NK-92 treated with Interleukin-12 subunit alpha and Interleukin-12 subunit beta, amount 100 ng/mL, for 24 hours (cell line): ENCODE data around the gene PAPOLA.
"Not testable (repeated sequence)": the region's sequence is repeated elsewhere in the genome, so short reads cannot be mapped to it uniquely, and the experiment has no call there.

ENCODE experiments used
- DNase-seq: peaks from one replicate; lab custom pipeline; 2025; lab: John Stamatoyannopoulos, UW

The PAPOLA gene

DNA sequence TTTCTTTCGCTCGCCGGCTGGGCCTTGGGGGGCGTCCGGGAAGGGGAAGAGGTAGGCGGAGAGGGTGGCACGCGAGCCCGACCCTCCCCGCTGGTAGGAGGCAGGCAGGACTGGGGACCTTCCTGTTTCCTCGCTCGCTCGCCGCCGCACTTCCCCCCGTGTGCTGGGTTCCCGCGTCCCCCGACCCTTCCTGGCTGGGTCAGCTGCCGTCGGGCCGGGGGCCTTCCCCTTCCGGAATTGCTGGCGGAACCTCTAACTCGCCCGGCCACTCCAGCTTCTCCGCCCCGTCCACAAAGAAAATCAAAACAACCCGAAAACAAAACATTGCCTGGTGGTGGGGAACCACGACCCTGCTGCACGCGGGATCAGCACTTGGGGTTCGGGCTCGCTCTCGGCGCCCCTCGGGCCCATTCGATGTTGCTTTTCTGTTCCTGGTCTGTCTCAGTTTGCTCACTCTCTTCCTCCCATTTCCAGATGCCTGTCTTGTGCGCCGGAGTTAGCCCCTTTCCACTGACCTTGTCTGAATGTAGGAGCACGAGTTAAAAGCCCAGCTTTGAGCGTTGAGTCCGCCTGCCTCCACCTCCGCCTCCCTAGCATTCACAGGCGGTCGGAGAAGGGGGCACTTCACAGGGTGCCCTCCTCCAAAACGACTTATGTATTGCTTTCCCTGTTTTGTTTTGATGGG lies 581 bp downstream of the PAPOLA start:
- DNase-seq: peak; percentile 85

- no peak for DNase-seq
Observed at GRCh38 chr14:96503306-96503679, 1.1 kb downstream of the PAPOLA start.

- DNase-seq: not testable (repeated sequence)
Observed at GRCh38 chr14:96504353-96504752, 2.2 kb downstream of the PAPOLA start.

GRCh38 chr14:96507723-96508122 lies 5.5 kb downstream of the PAPOLA start:
- no peak for DNase-seq

DNA sequence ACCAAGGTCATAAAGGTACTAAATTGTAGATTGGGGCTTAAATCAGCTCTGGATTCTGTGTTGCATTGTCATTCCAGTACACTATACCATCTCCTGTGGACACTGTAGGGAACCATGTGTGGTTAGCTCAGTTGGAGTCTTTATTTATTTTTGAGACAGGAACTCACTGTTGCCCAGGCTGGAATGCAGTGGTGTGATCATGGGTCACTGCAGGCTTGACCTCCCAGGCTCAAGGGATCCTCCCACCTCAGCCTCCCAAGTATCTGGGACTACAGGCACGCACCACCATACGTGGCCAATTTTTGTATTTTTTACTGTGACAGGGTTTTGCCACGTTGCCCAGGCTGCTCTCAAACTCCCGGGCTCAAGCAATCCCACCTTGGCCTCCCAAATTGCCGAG lies 6.7 kb downstream of the PAPOLA start:
- DNase-seq: no peak

GRCh38 chr14:96509457-96510090 lies 7.4 kb downstream of the PAPOLA start:
- no peak for DNase-seq

- DNase-seq: no peak
Observed at GRCh38 chr14:96511146-96511545, 9.0 kb downstream of the PAPOLA start.

DNA sequence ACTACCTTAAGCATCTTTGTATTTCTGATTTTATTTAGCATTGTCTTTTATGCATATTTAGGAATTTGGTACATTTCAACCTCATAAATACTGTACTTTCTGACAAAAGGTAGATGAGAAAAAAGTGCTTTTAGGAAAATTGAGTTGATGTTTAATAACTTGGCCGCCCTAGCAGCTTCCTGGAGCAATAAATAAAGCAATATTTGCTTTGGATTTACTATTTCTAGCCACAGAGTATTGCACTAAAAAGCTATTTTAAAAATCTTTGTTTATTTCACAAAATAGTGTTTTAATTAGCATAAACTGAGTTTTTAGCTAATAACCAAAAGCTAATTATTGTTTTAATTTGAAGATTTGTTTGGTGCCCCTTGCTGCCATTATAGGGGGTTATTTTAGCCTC lies 9.5 kb downstream of the PAPOLA start:
- DNase-seq: no peak

DNA sequence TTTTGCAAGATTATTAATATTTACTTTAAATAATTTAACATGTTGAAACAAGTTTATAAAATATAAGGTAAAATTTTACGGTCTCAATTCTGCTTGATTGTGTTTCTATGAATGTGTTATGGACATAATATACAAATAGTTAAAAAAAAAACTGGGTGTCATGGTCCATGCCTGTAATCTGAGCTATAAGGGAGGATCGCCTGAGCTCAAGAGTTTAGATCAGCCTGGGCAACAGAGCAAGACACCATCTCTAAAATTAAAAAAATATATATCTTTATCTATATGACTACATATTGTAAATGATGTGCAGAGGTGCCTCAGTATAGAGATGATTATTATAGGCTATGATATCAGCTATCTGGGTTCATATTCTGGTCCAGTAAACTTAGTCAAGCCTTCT lies 9.9 kb downstream of the PAPOLA start:
- DNase-seq: no peak

- no peak for DNase-seq
Observed at GRCh38 chr14:96512602-96513397, 10.6 kb downstream of the PAPOLA start.

GRCh38 chr14:96514694-96515093 lies 12.5 kb downstream of the PAPOLA start:
- no peak for DNase-seq

GRCh38 chr14:96515731-96516130 lies 13.5 kb downstream of the PAPOLA start:
- DNase-seq: no peak

DNA sequence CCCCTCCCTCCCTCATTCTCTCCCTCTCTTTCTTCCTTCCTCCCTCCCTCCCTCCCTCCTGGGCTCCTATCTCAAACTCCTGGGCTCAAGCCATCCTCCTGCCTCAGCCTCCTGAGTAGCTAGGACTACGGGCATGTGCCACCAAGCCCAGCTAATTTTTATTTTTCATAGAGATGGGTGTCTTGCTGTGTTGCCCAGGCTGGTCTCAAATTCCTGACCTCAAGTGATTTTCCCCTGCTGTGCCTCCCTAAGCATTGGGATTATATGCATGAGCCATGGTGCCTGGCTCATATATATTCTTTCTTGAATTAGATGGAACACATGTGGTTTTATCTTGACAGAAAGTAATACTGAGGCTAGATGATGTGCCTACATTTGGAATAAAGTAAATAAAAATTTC lies 14.2 kb downstream of the PAPOLA start:
- no peak for DNase-seq

DNA sequence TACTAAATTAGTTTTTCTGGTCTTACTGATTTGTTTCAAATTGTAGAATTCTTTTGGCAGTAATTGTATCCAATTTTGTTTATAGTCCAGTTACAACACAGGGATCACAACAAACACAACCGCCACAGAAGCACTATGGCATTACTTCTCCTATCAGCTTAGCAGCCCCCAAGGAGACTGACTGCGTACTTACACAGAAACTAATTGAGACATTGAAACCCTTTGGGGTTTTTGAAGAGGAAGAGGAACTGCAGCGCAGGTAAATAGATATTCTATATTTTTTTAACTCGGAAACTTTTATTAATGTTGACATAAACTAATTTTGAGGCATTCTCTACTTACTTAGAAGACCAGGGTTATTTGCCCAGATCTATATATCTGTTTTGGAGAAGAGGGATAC lies 17.8 kb downstream of the PAPOLA start:
- no peak for DNase-seq

- no peak for DNase-seq
Observed at GRCh38 chr14:96525452-96525851, 23.3 kb downstream of the PAPOLA start.

DNA sequence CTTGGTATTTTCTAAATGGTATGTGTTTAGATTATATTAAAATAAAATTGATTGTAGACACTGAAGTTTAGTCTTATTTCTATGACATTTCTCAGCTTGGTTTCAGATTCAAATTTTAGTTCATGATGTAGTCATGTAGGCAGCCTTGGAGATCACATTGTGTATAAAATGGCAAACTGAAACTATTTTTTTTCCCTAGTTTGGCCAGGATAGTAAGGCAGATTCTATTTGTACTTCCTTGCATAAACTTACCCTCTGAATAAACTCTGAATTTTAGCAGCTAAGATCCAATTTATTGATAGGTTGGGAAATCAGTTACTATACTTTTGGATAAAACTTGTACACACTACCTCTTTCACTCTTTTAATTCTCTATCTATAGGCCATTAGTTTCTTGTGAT lies 30.4 kb downstream of the PAPOLA start:
- DNase-seq: no peak

- no peak for DNase-seq
Observed at GRCh38 chr14:96536807-96537206, 34.6 kb downstream of the PAPOLA start.

DNA sequence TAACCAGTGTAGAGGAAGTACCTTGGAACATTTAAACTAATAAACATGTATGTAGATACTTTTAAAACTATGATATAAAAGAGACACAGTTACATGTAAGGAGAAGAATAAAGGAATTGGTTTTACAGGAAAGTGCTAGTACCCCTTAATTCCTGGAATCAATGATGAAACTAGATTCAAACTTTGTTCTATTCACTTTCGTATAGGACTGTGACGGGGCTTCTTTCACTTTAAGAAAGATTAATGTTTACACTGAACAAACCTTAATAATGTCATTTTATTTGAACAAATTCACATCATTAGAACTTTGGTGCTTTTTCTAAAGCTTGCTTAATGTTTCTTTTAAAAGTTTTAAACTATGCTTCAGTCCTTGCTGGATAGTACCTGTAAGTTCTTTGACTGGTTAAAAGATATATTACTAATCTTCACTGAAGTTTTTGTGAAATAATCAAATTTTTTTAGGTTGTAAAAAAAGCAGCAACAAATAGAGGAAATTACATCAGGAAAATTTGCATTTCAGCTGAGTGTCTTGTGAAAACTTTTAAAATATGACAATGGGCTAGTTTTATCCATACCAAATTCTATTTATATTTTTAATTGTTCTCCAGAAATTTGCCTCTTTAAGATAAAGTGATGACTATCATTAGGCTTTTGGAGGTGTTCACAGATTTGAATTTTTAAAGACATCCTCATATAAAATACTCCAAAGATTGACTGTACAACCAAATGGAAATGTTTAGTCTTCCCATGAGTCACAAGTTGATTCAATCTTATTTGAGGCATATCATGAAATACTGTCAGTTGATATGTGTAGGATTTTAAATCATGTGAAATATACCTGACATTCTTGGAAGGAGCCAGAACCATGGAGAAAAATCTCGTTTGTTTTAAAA lies 36.2 kb downstream of the PAPOLA start:
- DNase-seq: no peak

- DNase-seq: no peak
Observed at GRCh38 chr14:96538990-96539317, 36.8 kb downstream of the PAPOLA start.

DNA sequence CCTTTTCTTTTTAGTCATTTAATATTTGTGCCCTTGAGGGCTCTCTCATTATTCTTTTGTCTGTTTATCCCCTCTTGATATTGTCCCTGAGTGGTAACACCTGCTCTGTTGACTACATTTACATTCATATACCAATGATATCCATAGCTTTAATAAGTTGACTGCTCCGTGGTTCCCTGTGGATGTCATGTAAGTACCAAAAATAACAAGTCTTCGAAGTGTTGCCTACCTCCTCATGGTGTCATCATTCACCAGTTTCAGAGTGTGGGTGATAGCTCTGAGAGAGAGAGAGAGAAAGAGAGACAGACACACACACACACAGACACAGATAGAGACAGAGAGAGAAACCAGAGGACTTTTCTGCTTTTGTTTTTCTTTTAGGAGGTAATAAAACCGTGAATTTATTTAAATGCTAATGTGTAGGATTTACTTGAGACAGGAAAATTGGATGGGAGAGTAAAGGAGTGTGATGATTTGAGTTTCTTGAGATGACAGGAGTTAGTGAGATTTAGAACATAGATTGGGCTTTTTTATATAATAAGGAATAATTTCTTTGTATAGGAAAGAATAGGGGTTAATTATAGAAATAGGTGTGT lies 52.2 kb downstream of the PAPOLA start:
- DNase-seq: no peak

GRCh38 chr14:96559571-96559970 lies 57.4 kb downstream of the PAPOLA start:
- DNase-seq: no peak

DNA sequence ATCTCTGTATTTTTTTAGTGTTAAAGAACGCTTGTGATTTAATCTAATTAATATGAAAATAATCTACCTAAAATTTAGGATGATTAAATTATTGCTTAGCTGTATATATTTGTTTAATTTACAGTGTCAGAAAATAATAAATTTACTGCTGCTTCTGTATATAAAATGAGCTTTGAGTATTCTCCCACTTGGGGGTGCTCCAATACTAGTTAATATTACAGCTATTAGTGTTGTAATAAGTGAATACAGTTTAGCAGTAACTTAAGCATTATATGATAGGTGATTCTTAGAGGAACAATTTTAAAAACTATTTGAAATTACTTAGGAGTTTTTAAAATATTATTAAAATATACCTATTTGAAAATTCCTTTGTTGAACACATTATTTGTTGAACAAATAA lies 62.2 kb downstream of the PAPOLA start:
- DNase-seq: no peak
